ENCODE data around the gene KCNH2. TPM values are rescaled to one million over a fixed set of nuclear protein-coding genes. Genes with fewer than 3 reads are reported as not detected.
"Not testable (repeated sequence)": the region's sequence is repeated elsewhere in the genome, so short reads cannot be mapped to it uniquely, and the experiment has no call there.

KCNH2 gene
- total RNA-seq, 2 donors from 2014 or later, result 0.22 TPM; not detected in 1

DNA sequence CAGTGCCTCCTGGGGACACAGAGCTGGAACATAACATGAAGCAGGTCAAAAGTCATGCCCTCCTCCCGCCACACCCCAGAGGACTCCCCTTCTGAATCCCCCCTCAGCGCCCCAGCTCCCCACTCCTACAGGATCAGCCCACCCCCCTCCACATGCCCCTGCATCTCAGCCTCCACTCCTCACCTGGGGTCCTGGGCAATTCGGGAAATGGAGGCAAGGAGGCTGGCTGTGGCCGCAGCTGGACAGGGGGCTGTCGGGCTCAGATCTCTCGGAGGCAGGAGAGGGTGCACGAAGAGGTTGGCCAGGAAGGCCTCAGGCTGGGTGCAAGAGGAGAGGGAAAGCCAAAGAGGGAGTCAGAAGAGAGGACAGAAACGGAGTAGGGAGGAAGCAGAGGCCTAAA lies 38.4 kb upstream of the KCNH2 start:
- no peaks in the 10 kb centered on the region for H3K9me3 Mint-ChIP-seq
- H3K4me3 Mint-ChIP-seq, result no peak overlapping the region
- peaks cover 26 to 33% of the 10 kb centered on the region in 2 donors for H3K27me3 Mint-ChIP-seq
- no peaks in the 10 kb centered on the region for H3K36me3 Mint-ChIP-seq
- peaks cover 38 to 39% of the 10 kb centered on the region in 2 donors for H3K4me1 Mint-ChIP-seq (ENCODE audit: low read depth in 2 of 2)
- no peak for ATAC-seq
- no peak for DNase-seq (ENCODE audit: low spot score)
- H3K27ac Mint-ChIP-seq, result no peak overlapping the region

DNA sequence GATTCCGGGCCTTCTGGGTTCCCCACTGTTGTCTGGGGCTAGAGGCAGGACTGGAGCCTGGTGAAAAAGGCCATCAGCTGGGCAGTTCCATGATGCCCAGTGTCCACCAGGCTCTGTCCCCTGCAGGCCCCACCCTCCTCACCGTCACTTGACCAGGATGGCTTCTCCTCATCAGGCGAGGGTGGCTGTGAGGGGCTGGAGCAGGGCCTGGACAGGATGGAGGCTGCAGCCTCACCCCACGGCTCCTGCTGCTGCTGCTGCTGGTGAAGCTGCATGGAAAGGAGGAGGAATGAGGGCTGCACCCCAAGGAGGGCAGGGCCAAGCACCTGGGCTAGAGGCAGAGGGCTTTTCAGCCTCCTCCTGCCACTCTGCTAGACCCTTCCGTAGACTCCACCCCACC lies 37.8 kb upstream of the KCNH2 start:
- H3K36me3 Mint-ChIP-seq, result no peaks in the 10 kb centered on the region
- DNase-seq (ENCODE audit: low spot score) (no peak), ATAC-seq (no peak)
- peaks cover 23 to 28% of the 10 kb centered on the region in 2 donors for H3K27me3 Mint-ChIP-seq
- no peak overlapping the region for H3K4me3 Mint-ChIP-seq
- H3K27ac Mint-ChIP-seq, result no peak overlapping the region
- peaks cover 41% of the 10 kb centered on the region in 2 donors for H3K4me1 Mint-ChIP-seq (ENCODE audit: low read depth in 2 of 2)
- no peaks in the 10 kb centered on the region for H3K9me3 Mint-ChIP-seq

DNA sequence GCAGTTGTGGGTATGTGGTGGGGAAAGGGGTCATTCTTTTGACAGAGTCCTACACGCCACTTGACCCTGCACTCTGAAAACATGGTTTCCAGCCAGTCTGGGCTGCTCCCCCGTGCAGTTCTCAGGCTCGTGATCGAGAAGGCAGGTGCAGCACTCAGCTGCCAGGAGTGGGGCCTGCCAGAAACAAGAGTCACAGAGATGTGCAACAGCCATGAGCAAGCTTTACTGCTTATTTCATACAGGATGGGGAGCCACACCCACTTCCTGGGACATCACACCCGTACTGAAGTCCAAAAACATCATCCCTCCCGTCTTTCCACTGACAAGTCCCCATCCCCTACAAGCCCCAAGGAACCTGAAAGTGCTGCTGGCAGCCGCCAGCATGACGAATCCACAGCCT lies 36.8 kb upstream of the KCNH2 start:
- Mint-ChIP-seq H3K4me3 (peak overlapping the region; percentile 21), H3K9me3 (no peaks in the 10 kb centered on the region), H3K27me3 (peaks cover 15 to 18% of the 10 kb centered on the region in 2 donors), H3K27ac (peak overlapping the region; percentile 78 to 89), H3K36me3 (no peaks in the 10 kb centered on the region), H3K4me1 (ENCODE audit: low read depth in 2 of 2) (peaks cover 44 to 51% of the 10 kb centered on the region in 2 donors)
- no peak for ATAC-seq
- DNase-seq (ENCODE audit: low spot score), result no peak

DNA sequence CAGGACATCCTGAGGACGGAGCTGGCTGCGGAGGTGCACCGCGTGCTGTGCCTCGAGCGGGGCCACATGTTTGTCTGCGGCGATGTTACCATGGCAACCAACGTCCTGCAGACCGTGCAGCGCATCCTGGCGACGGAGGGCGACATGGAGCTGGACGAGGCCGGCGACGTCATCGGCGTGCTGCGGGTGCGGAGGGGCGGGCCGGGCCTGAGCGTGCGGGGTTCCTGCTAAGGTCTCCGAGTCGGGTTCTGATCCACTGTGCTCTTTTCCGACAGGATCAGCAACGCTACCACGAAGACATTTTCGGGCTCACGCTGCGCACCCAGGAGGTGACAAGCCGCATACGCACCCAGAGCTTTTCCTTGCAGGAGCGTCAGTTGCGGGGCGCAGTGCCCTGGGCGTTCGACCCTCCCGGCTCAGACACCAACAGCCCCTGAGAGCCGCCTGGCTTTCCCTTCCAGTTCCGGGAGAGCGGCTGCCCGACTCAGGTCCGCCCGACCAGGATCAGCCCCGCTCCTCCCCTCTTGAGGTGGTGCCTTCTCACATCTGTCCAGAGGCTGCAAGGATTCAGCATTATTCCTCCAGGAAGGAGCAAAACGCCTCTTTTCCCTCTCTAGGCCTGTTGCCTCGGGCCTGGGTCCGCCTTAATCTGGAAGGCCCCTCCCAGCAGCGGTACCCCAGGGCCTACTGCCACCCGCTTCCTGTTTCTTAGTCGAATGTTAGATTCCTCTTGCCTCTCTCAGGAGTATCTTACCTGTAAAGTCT lies 35.8 kb upstream of the KCNH2 start:
- peaks cover 39 to 47% of the 10 kb centered on the region in 2 donors for H3K4me1 Mint-ChIP-seq (ENCODE audit: low read depth in 2 of 2)
- no peaks in the 10 kb centered on the region for H3K9me3 Mint-ChIP-seq
- peaks cover 9% of the 10 kb centered on the region in 2 donors for H3K27me3 Mint-ChIP-seq
- H3K4me3 Mint-ChIP-seq, result peak overlapping the region; percentile 90
- peak; percentile 71 to 80 for ATAC-seq
- DNase-seq (ENCODE audit: low spot score), result peak; percentile 90
- no peaks in the 10 kb centered on the region for H3K36me3 Mint-ChIP-seq
- peak overlapping the region; percentile 78 to 89 for H3K27ac Mint-ChIP-seq

DNA sequence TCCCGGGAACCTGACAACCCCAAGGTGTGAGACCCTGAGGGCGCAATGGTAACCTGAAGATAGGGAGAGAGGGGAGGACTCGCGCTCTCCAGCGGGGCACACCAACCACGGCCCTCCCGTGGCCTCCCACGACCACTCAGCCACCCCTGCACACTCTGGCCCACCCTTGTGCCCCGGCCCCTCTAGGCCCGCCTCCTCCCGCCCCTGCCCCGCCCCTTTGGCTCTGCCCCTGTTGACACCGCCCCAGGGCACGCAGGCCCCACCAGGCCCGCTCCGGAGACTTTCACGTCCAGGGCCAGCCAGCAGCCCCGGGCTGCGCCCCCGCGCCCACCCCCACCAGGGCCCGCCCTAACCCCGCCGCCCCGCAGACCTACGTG lies 35.2 kb upstream of the KCNH2 start:
- H3K4me3 Mint-ChIP-seq, result no peak overlapping the region
- H3K36me3 Mint-ChIP-seq, result no peaks in the 10 kb centered on the region
- H3K27ac Mint-ChIP-seq, result no peak overlapping the region
- H3K9me3 Mint-ChIP-seq, result no peaks in the 10 kb centered on the region
- peaks cover 7 to 8% of the 10 kb centered on the region in 2 donors for H3K27me3 Mint-ChIP-seq
- ATAC-seq, result no peak
- peaks cover 39 to 48% of the 10 kb centered on the region in 2 donors for H3K4me1 Mint-ChIP-seq (ENCODE audit: low read depth in 2 of 2)
- no peak for DNase-seq (ENCODE audit: low spot score)

DNA sequence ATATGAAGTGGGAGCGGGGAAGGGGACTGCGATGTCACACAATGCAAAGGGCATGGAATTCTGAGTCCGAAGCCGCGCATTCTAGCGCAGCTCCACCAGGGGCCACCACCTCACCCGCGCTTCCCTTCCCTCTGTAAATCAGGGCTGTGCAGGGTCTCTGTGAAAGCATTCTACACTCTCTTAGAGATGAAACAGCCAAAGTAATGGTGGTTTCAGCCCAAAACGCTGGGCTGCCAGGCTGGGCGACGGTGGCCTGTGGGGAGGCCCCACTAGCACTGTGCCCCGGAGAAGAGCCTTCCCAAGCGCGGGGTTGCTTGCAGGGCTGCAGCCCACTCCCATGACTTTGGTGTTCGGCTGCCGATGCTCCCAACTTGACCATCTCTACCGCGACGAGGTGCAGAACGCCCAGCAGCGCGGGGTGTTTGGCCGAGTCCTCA lies 34.8 kb upstream of the KCNH2 start:
- DNase-seq (ENCODE audit: low spot score) (no peak), ATAC-seq (no peak)
- Mint-ChIP-seq H3K27ac (no peak overlapping the region), H3K36me3 (no peaks in the 10 kb centered on the region), H3K9me3 (no peaks in the 10 kb centered on the region), H3K4me3 (peak overlapping the region; percentile 55), H3K27me3 (peaks cover 3 to 5% of the 10 kb centered on the region in 2 donors), H3K4me1 (ENCODE audit: low read depth in 2 of 2) (peaks cover 39 to 48% of the 10 kb centered on the region in 2 donors)

DNA sequence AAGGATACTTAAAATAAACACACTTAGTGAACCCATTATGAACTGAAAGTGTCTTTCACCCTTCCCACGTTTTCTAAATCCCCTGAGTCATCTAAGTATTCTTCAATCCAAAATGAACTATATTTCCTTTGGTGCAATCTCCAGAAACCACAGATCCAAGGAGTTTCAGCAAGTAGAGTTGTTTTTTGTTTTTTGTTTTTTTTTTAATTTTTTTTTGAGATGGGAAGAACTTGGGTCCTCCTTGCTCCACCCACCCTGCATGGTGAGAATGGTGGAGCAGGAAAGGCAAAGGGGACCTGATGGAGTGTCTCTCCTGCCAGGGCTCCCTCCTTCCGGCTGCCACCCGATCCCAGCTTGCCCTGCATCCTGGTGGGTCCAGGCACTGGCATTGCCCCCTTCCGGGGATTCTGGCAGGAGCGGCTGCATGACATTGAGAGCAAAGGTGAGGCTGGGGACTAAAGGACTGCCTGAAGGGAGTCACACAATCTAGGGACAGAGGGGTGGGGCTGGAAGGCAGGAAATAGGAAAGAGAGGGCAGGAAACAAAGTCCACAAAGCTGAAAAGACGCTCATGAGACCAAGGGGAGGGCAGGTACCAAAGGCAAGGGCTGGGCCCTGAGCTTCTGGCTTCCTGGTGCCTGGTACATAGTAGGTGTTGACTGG lies 34.0 kb upstream of the KCNH2 start:
- ATAC-seq, result no peak
- no peaks in the 10 kb centered on the region for H3K9me3 Mint-ChIP-seq
- no peak for DNase-seq (ENCODE audit: low spot score)
- H3K36me3 Mint-ChIP-seq, result no peaks in the 10 kb centered on the region
- peaks cover 0 to 2% of the 10 kb centered on the region in 2 donors for H3K27me3 Mint-ChIP-seq
- peak overlapping the region in 1 of 2 donors; percentile 79 for H3K27ac Mint-ChIP-seq
- H3K4me3 Mint-ChIP-seq, result peak overlapping the region; percentile 55
- H3K4me1 Mint-ChIP-seq (ENCODE audit: low read depth in 2 of 2), result peaks cover 42 to 50% of the 10 kb centered on the region in 2 donors

DNA sequence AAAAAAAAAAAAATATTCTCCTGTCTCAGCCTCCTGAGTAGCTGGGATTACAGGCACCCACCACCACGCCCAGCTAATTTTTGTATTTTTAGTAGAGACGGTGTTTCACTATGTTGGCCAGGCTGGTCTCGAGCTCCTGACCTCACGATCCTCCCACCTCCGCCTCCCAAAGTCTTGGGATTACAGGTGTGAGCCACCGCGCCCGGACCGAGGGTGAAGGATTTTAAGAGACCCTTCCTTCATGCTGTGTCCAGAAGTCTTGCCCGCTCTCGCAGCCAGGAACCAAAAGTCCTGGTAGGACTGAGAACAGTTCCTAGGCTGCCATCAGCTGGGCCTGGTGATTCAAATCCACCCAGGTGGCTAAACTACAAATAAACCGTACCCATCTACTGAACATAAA lies 33.5 kb upstream of the KCNH2 start:
- not testable (repeated sequence) for ATAC-seq; H3K36me3 Mint-ChIP-seq; DNase-seq (ENCODE audit: low spot score); H3K27me3 Mint-ChIP-seq; H3K9me3 Mint-ChIP-seq; H3K4me3 Mint-ChIP-seq
- Mint-ChIP-seq H3K4me1 (ENCODE audit: low read depth in 2 of 2) (peaks cover 42 to 50% of the 10 kb centered on the region in 2 donors), H3K27ac (peak overlapping the region in 1 of 2 donors; percentile 79)

DNA sequence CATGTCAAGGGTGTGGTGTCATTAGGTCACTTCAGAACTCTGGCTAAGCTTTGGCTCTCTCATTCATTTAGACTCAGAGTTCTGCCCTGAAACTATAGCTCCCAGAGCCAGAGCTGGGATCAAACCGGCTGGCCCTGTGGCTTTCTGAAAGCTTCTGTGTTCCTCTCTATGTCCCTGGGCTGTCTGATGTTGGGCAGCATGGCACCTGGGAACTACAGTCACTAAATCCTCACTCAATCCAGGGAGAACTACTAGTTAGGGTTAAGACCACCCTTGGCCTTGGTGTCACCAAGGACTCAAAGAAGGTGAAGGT lies 32.9 kb upstream of the KCNH2 start:
- peaks cover 42 to 50% of the 10 kb centered on the region in 2 donors for H3K4me1 Mint-ChIP-seq (ENCODE audit: low read depth in 2 of 2)
- peak overlapping the region; percentile 57 to 79 for H3K27ac Mint-ChIP-seq
- no peaks in the 10 kb centered on the region for H3K27me3 Mint-ChIP-seq
- H3K9me3 Mint-ChIP-seq, result no peaks in the 10 kb centered on the region
- H3K4me3 Mint-ChIP-seq, result peak overlapping the region; percentile 49
- no peak for DNase-seq (ENCODE audit: low spot score)
- H3K36me3 Mint-ChIP-seq, result no peaks in the 10 kb centered on the region
- ATAC-seq, result no peak

DNA sequence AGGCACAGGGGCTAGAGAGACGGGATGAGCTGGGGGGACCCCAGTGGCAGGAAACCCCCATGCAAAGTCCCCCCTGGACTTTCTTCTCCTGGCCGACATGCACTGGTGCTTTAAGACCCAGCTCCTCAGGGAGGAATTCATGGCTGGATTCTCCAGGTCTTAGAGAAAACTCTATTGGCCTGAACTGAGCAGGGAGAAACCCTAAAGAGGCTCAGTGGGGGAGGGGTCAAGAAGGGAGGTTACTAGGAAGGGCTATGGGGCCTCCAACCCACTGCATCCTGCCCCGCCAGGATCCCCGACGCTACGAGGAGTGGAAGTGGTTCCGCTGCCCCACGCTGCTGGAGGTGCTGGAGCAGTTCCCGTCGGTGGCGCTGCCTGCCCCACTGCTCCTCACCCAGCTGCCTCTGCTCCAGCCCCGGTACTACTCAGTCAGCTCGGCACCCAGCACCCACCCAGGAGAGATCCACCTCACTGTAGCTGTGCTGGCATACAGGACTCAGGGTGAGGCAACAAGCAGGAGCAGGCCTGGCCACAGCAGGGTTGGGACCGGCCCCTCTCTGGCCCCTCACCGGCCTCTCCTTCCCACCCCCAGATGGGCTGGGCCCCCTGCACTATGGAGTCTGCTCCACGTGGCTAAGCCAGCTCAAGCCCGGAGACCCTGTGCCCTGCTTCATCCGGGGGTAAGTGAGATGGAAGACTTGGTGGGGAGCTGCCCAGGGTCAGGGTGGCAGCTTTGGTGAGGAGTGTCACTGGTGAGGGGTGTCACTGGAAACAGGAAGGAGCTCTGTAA lies 32.4 kb upstream of the KCNH2 start:
- H3K4me3 Mint-ChIP-seq, result peak overlapping the region; percentile 49
- H3K9me3 Mint-ChIP-seq, result no peaks in the 10 kb centered on the region
- peaks cover 41 to 48% of the 10 kb centered on the region in 2 donors for H3K4me1 Mint-ChIP-seq (ENCODE audit: low read depth in 2 of 2)
- ATAC-seq, result peak; percentile 18 to 52
- no peaks in the 10 kb centered on the region for H3K27me3 Mint-ChIP-seq
- H3K36me3 Mint-ChIP-seq, result no peaks in the 10 kb centered on the region
- no peak for DNase-seq (ENCODE audit: low spot score)
- H3K27ac Mint-ChIP-seq, result peak overlapping the region; percentile 57 to 79

DNA sequence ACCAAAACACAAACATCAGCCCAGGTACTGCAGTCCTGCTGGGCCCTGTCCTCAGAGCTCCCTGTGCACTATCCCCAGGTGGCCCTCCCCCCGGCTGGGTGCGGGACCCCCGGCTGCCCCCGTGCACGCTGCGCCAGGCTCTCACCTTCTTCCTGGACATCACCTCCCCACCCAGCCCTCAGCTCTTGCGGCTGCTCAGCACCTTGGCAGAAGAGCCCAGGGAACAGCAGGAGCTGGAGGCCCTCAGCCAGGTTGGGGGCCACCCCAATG lies 31.9 kb upstream of the KCNH2 start:
- no peaks in the 10 kb centered on the region for H3K36me3 Mint-ChIP-seq
- ATAC-seq, result no peak
- H3K9me3 Mint-ChIP-seq, result no peaks in the 10 kb centered on the region
- peaks cover 35 to 43% of the 10 kb centered on the region in 2 donors for H3K4me1 Mint-ChIP-seq (ENCODE audit: low read depth in 2 of 2)
- DNase-seq (ENCODE audit: low spot score), result no peak
- no peak overlapping the region for H3K27ac Mint-ChIP-seq
- H3K4me3 Mint-ChIP-seq, result peak overlapping the region; percentile 49
- H3K27me3 Mint-ChIP-seq, result no peaks in the 10 kb centered on the region

DNA sequence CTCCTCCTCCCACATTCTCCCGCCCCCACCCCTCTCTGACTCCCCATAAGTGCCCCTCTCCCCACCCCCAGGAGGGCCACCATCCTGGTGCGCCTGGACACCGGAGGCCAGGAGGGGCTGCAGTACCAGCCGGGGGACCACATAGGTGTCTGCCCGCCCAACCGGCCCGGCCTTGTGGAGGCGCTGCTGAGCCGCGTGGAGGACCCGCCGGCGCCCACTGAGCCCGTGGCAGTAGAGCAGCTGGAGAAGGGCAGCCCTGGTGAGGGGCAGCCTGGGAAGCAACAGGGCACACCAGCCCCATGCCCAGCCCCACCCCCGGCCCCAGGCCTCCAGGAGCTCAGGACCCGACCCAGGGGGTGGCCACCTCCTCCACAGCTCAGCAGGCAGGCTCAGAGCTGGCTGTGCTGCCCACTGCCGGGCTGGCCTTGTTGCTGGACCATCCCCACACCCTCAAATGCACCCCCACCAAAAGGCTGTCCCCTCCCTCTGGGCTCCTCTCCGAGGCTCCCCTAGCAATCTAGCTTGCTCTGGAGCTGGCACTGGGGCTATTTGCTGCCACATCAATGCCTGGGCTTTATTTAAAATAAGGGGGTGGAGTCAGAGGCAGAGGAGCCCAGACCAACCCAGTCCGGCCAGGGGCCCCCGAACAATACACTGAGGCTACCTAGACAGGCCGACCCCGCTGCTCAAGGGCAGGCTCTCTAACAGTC lies 31.4 kb upstream of the KCNH2 start:
- DNase-seq (ENCODE audit: low spot score), result no peak
- H3K27ac Mint-ChIP-seq, result no peak overlapping the region
- no peak overlapping the region for H3K4me3 Mint-ChIP-seq
- H3K9me3 Mint-ChIP-seq, result no peaks in the 10 kb centered on the region
- H3K36me3 Mint-ChIP-seq, result no peaks in the 10 kb centered on the region
- H3K27me3 Mint-ChIP-seq, result no peaks in the 10 kb centered on the region
- ATAC-seq, result no peak
- H3K4me1 Mint-ChIP-seq (ENCODE audit: low read depth in 2 of 2), result peaks cover 34 to 42% of the 10 kb centered on the region in 2 donors

DNA sequence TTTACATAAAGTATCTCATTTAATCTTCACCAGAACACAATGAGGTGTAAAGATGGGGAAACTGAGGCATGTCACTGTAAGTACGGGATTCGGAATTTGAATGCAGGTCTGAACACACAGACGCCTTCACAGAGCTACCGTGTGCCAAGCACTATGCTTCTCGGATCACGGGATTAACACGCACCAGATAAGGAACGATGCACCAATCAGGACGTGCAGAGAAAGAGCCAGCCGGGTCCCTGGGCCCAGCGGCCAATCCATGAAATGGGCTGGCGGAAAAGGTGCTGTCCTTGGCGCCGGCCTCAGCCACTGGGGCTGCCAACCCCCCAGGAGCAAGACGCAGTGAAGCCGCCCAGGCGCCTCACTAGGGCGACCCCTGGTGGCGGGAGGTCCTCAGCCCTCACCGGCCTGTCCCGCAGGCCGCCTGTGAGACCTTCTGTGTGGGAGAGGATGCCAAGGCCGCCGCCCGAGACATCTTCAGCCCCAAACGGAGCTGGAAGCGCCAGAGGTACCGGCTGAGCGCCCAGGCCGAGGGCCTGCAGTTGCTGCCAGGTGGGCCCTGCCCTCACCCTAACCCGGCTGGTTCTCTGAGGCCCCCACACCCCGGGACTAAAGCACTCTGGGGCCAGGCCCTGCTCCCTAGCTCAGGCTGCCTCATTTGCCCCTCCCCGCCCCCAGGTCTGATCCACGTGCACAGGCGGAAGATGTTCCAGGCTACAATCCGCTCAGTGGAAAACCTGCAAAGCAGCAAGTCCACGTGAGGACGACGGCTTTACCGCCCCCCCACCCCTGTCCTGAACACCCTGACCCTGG lies 30.6 kb upstream of the KCNH2 start:
- DNase-seq (ENCODE audit: low spot score) (peak; percentile 91), ATAC-seq (peak; percentile 81 to 86)

More for the DNA sequence above, 30.6 kb upstream of the KCNH2 start:
- no peaks in the 10 kb centered on the region for H3K36me3 Mint-ChIP-seq
- no peaks in the 10 kb centered on the region for H3K27me3 Mint-ChIP-seq
- H3K27ac Mint-ChIP-seq, result peak overlapping the region; percentile 64 to 84
- H3K4me1 Mint-ChIP-seq (ENCODE audit: low read depth in 2 of 2), result peaks cover 28 to 38% of the 10 kb centered on the region in 2 donors
- peak overlapping the region; percentile 77 for H3K4me3 Mint-ChIP-seq
- H3K9me3 Mint-ChIP-seq, result no peaks in the 10 kb centered on the region
